ENCODE measurements around the gene TULP4. TPM values are rescaled to one million over a fixed set of nuclear protein-coding genes. Genes with fewer than 3 reads are reported as not detected.

The TULP4 gene
- polyA plus RNA-seq, 3 donors = 6.5 to 10.6 (median 7.9) TPM

GRCh38 chr6:158536084-158536890 lies 224.0 kb downstream of the TULP4 start:
- H4K20me1 ChIP-seq (ENCODE audit: insufficient read depth, low read length) = no peaks in the 10 kb centered on the region
- Mint-ChIP-seq H3K4me1 (no peaks in the 10 kb centered on the region), H3K4me3 (peak overlapping the region; percentile 50 to 87), H3K36me3 (no peaks in the 10 kb centered on the region), H3K27me3 (ENCODE audit: low read depth in 3 of 3) (peaks cover 52 to 91% (median 64%) of the 10 kb centered on the region in 3 donors), H3K9me3 (peaks cover 0 to 24% (median 7%) of the 10 kb centered on the region in 7 donors), H3K27ac (no peak overlapping the region)
- TF ChIP-seq, protein P1, sequence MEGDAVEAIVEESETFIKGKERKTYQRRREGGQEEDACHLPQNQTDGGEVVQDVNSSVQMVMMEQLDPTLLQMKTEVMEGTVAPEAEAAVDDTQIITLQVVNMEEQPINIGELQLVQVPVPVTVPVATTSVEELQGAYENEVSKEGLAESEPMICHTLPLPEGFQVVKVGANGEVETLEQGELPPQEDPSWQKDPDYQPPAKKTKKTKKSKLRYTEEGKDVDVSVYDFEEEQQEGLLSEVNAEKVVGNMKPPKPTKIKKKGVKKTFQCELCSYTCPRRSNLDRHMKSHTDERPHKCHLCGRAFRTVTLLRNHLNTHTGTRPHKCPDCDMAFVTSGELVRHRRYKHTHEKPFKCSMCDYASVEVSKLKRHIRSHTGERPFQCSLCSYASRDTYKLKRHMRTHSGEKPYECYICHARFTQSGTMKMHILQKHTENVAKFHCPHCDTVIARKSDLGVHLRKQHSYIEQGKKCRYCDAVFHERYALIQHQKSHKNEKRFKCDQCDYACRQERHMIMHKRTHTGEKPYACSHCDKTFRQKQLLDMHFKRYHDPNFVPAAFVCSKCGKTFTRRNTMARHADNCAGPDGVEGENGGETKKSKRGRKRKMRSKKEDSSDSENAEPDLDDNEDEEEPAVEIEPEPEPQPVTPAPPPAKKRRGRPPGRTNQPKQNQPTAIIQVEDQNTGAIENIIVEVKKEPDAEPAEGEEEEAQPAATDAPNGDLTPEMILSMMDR (IDR thresholded peaks at IDR 0.05) = no peak
- H3K79me2 ChIP-seq (ENCODE audit: insufficient read depth, low read length) = no peaks in the 10 kb centered on the region
- H3K4me2 ChIP-seq (replicated peaks; ENCODE audit: extremely low read depth, low read length, poor library complexity, severe bottlenecking) = peak overlapping the region; percentile 78
- intact Hi-C loops (cut with micrococcal nuclease) = no loop called here
- WGBS (ENCODE audit: insufficient coverage) = under 1% methylated on average over 57 of the region's 75 CpGs
- no peaks in the 10 kb centered on the region for H3K36me3 ChIP-seq (replicated peaks in 1 of 2; ENCODE audit: control insufficient read depth in 1 of 2, insufficient read depth in 2 of 2, low read length in 2 of 2)
- peak overlapping the region in 2 of 3 experiments; percentile 15 to 69 for H3K4me3 ChIP-seq (replicated peaks in 1 of 3; ENCODE audit: low read depth in 2 of 3, low read length in 3 of 3)
- peaks cover 0 to 11% of the 10 kb centered on the region in 2 donors for H3K9me3 ChIP-seq (replicated peaks in 1 of 2; ENCODE audit: control insufficient read depth in 1 of 2, insufficient read depth in 1 of 2, low read length in 2 of 2)
- no peak overlapping the region for H3K9ac ChIP-seq (ENCODE audit: insufficient read depth, low read length, poor library complexity, severe bottlenecking)
- DNase-seq = peak; percentile 31 to 41 (median 32)
- peaks cover 40 to 50% of the 10 kb centered on the region in 2 donors for H3K27me3 ChIP-seq (ENCODE audit: control insufficient read depth in 2 of 2, insufficient read depth in 2 of 2, low read length in 2 of 2)
- H2AFZ ChIP-seq (ENCODE audit: insufficient read depth, low read depth, low read length, poor library complexity, severe bottlenecking) = peak overlapping the region; percentile 70
- H3K27ac ChIP-seq (ENCODE audit: low read depth in 1 of 2, low read length in 2 of 2) = no peak overlapping the region
- peaks cover 5 to 13% of the 10 kb centered on the region in 2 donors for H3K4me1 ChIP-seq (ENCODE audit: control insufficient read depth in 1 of 2, insufficient read depth in 2 of 2, low read length in 2 of 2)

DNA sequence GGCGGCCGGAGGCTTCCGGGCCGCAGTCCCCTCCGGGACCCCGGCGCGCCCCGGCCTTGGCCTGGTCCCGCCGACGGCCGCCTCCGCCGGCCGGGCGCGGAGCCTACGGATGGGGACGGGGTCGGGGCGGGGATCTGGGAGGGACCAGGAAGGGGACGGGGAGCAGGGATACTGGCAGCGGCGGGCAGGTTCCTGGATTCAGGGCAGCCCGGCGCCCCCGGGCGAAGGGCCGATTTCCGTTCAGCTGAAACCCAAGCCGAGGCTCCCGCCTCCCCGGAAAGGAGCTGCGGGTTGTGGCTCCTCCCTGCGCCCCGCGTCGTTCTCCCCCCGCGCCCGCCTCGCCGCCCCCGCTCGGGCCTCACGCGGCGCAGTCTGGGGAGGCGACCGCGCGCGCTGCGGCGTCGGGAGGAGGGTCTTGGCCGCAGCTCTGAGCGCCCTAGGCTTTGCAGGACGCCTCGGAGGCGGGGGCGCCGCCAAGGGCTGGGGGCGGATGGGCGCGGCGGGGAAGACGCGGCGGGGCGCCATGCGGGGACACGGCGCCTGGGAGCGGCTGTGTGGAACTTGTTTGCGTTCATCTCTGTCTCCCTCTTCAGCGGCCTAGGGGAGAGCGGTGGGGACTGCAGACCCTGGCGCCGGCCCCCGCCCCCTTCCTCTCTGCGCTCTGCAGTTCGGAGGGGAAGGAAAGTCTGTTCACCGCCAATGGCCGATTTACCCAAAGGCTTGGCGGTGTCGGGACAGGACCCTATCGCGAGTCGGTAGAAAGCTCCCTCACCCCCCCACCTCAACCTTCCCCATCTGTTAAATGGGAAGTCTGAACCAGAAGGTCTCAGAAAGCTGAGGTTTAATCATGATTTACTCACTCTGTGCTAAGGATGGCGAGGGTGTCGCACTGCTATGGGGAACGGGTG lies 224.9 kb downstream of the TULP4 start:
- no peak overlapping the region for H3K27ac ChIP-seq (ENCODE audit: low read depth in 1 of 2, low read length in 2 of 2)
- peak overlapping the region; percentile 70 for H2AFZ ChIP-seq (ENCODE audit: insufficient read depth, low read depth, low read length, poor library complexity, severe bottlenecking)
- H3K27me3 ChIP-seq (ENCODE audit: control insufficient read depth in 2 of 2, insufficient read depth in 2 of 2, low read length in 2 of 2) = peaks cover 40 to 50% of the 10 kb centered on the region in 2 donors
- Mint-ChIP-seq H3K27me3 (ENCODE audit: low read depth in 3 of 3) (peaks cover 54 to 86% (median 69%) of the 10 kb centered on the region in 3 donors), H3K27ac (no peak overlapping the region), H3K4me3 (peak overlapping the region; percentile 24 to 79), H3K4me1 (no peaks in the 10 kb centered on the region), H3K9me3 (peaks cover 0 to 23% (median 7%) of the 10 kb centered on the region in 7 donors), H3K36me3 (no peaks in the 10 kb centered on the region)
- peak overlapping the region; percentile 78 for H3K4me2 ChIP-seq (replicated peaks; ENCODE audit: extremely low read depth, low read length, poor library complexity, severe bottlenecking)
- TF ChIP-seq, protein P1 (IDR thresholded peaks at IDR 0.05) = no peak
- no peaks in the 10 kb centered on the region for H3K36me3 ChIP-seq (replicated peaks in 1 of 2; ENCODE audit: control insufficient read depth in 1 of 2, insufficient read depth in 2 of 2, low read length in 2 of 2)
- H3K79me2 ChIP-seq (ENCODE audit: insufficient read depth, low read length) = no peaks in the 10 kb centered on the region
- no peaks in the 10 kb centered on the region for H4K20me1 ChIP-seq (ENCODE audit: insufficient read depth, low read length)
- no peak for DNase-seq
- 2% methylated on average over 76 of the region's 94 CpGs for WGBS (ENCODE audit: insufficient coverage)
- H3K4me3 ChIP-seq (replicated peaks in 1 of 3; ENCODE audit: low read depth in 2 of 3, low read length in 3 of 3) = peak overlapping the region in 1 of 3 experiments; percentile 69
- peaks cover 0 to 11% of the 10 kb centered on the region in 2 donors for H3K9me3 ChIP-seq (replicated peaks in 1 of 2; ENCODE audit: control insufficient read depth in 1 of 2, insufficient read depth in 1 of 2, low read length in 2 of 2)
- H3K4me1 ChIP-seq (ENCODE audit: control insufficient read depth in 1 of 2, insufficient read depth in 2 of 2, low read length in 2 of 2) = peaks cover 5 to 13% of the 10 kb centered on the region in 2 donors
- H3K9ac ChIP-seq (ENCODE audit: insufficient read depth, low read length, poor library complexity, severe bottlenecking) = no peak overlapping the region
- intact Hi-C loops (cut with micrococcal nuclease) = no loop called here
